G401.6 (cell line): ENCODE data around the gene ZNF775.

Experiments used
- FAIRE-seq: peaks from 2 replicates; lab custom pipeline; 2012; peaks lifted over from hg19 to GRCh38; lab: Jason Lieb, UNC

The ZNF775 gene

DNA sequence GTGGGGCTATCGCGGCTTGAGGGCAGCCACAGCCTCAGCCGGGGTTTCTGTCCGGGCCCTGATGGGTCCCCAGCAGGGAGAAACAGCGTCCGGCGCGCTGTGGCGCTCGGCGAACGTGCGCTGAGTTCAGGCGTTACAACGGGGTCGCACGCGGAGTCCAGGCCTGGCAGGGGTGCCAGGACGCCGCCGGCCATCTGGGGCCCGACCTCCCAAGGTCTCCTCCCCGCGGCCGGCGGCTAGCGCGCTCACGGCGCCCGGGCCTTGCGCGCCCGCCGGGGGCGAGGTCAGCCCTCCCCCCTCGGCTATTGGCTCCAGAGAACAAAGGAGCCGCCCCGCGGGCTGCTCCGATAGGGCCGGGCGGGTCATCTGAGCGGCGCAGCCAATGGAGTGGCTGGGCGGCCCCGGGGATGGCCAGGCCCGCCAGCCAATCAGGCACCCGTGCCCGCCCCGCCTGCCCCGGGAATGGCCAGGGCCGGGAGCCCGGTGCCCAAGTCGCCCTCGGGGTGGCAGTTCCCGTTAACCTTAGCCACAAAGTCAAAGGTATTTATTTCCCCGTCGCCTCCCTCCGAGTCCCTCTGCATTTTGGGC, at the start of gene ZNF775:
Gene ZNF775 (plus strand): TSS at position 478 of the 588 bp plus-strand sequence. CDS start 9,141 bp downstream, outside the sequence.
- no peak for FAIRE-seq

- no peak for FAIRE-seq
These were observed 49.6 kb upstream of the ZNF775 start for GRCh38 chr7:150329331-150330120.

- no peak for FAIRE-seq
These were observed 48.8 kb upstream of the ZNF775 start for GRCh38 chr7:150330211-150330885.

DNA sequence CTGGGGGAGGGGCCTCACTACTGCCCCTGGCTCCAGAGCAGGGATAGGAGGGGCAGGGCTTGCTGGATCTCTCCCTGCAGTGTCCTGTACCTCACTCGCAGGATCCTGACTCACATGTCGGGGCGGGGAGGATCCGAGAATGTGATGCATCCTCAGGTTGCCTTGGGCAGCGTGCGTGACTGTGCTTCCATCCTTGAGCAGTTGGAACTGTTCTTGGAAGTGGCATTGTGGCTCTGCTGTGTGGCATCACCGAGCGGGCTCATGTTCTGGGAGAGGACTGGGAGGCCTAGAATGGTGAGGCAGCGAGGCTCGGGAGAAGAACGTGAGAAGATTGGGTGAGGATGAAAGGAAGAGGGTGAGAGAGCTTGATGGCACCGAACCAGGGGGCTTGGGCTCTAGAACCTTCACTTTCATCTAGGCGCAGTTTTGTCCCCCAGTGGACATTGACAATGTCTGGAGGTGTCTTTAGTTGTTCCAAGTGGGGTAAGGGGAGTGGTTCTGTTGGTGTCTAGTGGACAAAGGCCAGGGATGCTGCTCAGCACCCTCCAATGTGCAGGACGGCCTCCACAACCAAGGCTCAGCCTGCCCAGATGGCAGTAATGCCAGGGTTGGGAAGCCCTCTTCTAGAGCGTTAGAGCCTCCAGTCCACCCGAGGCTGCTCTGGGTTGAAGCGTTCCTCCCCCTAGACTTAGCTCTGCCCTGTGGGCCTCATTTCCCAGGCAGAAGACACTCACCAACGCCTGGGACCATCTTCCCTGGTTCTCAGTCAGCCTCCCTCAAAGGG, 46.1 kb upstream of the ZNF775 start:
- no peak for FAIRE-seq

DNA sequence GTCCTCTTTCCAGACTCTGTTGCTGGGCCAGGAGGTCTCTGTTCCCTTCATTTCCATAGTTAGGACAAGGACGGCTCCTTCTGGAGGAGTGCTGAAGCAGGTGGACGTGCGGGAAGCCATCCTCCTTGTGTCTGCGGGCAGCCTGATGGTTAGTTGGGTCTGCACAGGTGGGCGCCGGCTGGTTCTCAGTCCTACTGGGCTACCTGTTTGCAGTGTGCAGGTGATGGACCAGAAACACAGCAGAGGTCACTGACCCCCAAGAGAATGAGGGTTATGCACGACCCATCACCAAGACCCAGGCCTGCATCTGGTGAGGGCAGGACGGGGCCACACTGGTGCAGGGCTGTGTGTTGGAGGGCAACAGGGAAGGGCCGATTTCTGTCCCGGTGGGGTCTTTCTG, 45.5 kb upstream of the ZNF775 start:
- no peak for FAIRE-seq

DNA sequence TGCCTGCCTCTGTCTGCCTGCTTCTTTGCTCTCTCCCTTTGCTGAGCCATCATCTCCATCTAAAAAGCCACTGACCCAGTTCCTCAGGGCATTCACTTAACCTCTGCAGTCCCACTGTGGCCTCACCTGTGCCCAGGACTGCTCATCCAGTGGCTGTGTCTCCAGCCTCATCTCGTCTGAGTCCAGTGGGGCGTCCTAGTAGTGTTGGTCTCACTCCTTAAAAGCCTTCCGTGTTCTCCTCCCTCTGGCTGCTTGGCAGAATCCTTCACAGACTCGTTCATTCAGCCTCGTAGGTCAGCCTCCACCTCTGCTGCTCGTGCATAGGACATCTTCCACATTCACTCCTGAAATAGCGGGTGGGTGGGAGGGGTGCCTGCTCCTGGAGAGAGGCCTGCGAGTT, 45.0 kb upstream of the ZNF775 start:
- no peak for FAIRE-seq

GRCh38 chr7:150335108-150335773, 43.9 kb upstream of the ZNF775 start:
- no peak for FAIRE-seq

DNA sequence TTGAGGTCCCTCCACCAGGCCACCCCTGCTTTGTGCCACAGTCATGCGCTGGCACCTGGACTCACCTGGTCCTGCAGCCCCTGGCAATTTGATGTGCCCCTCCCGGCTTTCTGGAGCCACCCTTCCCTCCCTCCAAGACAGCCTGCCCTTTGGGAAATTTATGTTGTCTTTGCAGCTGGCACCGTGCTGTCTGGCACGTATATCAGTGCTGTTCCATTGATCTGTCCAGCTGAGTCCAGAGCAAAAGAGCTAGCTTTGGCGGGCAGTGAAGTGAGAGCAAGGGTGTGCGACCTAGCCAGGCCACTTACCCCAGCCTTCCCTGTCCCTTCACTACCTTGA, 43.4 kb upstream of the ZNF775 start:
- no peak for FAIRE-seq

DNA sequence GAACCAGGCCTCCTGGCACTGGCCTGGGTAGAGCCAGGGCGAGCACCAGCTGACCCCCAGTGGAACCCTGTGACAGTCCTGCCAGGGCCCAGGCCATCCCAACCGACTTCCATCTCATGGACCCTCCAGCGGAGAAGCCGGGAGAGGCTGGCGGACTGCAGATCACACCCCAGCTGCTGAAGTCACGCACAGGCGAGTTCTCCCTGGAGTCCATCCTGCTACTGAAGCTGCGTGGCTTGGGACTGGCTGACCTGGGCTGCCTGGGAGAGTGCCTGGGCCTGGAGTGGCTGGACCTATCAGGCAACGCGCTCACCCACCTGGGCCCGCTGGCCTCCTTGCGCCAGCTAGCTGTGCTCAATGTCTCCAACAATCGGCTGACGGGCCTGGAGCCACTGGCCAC, 42.4 kb upstream of the ZNF775 start:
- FAIRE-seq = no peak

- no peak for FAIRE-seq
These were observed 42.0 kb upstream of the ZNF775 start for GRCh38 chr7:150337179-150337578.

DNA sequence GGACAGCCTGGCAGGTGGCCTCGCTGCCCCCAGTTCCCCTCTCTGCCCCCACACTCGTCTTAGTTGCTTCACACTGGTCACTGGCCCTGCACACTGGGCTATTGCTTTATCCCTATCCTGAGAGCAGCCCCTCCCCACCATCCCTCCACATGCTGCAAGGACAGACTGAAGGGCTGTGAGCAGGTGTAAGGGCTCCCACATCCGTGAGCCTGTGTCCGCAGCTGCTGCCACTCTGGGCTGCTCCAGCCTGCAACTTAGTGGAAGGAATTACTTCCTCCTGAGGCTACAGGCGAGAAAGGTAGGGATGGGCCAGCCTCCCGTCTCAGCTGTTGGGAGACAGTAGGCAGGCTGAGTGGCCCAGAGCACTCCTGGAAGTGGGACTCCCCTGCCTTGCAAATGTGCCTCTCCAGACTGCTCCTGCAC, 41.5 kb upstream of the ZNF775 start:
- no peak for FAIRE-seq

DNA sequence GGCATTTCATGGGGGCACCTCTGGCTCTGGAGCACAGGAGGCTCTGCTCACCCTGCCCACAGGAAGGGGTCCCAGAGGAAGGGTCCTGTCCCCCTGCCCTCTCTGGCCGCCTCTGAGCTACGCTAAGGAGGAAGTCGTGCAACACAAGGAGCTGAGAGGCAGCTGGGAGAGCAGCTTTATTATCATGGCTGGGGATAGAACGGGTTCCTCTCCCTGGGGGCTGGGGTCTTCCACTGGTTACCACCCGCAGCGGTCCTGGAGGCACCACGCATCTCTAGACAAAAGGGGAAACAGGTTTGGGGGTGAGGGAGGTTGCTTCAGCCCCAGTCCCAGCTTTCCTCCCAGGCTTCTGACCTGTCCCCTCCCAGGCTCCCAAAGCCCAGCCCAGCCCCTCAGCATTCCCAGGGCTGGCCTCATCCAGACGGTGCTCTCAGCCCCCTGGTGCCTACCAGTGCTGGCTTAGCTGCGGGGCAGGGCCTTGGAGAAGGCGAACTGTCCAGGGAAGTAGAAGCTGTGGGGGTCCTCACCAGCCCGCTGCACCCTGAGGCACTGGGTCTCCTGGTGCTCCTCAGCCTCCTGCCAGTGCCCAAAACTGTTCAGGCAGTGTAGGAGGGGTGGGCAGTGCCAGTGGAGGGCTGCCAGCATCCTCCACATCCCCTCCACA, 40.8 kb upstream of the ZNF775 start:
- FAIRE-seq = no peak

DNA sequence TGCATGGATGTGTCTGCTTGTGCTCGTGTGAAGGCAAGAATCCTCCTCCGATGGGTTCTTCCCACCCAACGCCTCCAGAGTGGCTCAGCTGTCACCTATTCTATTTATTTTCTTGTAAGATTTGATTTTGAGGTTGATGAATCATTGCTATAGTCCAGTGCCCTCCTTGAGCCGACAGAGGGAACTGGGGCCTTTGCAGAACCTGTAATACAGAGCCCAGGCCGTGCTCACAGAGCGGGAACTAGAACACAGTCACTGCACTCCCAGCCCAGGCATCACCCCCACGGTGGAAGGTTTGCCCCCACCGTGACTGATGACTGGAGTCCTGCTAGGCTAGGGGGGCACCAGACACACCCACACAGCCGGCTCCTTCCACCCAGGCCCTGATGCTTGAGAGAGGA, 39.7 kb upstream of the ZNF775 start:
- FAIRE-seq = no peak

DNA sequence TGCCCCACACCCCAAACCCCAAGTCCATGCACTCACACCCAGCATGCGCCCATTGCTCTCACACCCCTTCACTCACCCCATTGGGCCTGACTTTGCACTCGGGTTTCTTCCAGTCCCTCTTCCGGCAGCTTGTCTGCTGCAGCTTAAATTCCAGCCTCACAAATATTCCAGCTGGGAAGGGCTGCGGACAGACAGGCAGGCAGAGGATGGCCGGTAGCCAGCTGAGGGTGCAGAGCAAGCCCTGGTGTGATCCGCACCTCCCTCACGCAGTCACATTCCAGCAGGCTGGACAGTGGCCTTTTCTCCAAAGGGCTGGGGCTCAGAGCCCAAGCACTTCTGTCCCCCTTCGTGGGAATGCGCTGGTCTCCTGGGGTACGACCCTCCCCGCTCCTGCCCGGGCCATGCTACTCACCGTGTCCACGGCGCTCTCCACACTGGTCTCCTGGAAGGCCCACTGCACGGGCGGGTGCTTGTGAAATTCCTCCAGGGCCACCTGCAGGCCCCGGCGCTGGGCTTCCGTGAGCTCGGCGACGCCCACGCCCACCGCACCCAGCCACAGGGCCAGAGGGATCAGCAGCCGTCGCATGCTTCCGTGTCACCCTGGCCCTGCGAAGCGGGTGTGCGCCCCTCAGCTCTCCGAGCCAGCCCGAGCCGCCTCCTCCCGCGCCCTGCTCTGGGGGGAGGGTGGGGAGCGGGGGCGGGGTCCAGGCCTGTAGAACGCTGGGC, 38.9 kb upstream of the ZNF775 start:
- FAIRE-seq = no peak

- no peak for FAIRE-seq
These were observed 38.3 kb upstream of the ZNF775 start for GRCh38 chr7:150340875-150341262.

DNA sequence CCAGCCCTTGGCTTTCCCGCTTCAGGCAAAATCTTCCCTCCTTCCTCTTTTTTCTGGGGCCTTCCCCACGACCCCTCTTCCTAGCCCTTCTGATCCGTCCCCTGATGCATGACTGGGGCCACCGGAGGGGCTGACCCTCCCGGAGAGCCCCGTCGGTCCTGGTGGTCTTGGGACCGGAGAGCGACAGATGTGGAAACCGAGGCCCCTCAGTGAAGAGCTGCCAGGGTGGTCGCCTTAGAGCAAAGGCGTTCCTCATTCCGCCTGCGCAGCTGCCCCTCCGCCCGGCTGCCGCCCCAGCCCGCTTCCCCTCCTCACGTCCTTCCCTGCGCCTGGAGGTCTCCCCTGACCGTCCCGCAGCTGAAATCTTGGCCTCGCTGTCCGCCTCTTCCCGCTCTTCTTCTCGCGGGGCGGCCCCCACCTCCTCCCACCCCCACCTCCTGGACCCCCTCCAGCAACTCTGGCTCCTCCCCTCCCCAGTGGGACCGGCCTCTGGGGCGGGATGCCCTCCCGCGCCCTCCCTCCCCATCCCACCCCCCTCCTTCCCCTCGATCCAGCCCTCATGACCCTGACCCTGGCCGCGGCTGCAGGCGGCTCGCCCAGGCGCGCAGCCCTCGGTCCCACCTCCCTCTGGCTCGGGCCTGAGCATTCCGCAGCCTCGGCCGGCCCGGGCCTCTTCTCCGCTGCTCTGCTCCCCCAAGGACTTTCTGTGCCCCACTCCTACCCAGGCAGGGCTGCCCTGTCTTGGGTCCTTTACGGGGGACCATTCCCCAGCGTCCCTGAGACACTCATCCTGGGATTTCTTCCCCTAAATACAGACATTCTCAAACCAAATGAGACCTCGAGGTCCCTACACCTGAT, 37.6 kb upstream of the ZNF775 start, which contains the start of gene RARRES2:
Gene RARRES2 (minus strand): TSS at position 367 of the 858 bp plus-strand sequence. CDS start 1,020 bp downstream, outside the sequence.
- no peak for FAIRE-seq

- no peak for FAIRE-seq
These were observed 37.1 kb upstream of the ZNF775 start for GRCh38 chr7:150342121-150342408.

DNA sequence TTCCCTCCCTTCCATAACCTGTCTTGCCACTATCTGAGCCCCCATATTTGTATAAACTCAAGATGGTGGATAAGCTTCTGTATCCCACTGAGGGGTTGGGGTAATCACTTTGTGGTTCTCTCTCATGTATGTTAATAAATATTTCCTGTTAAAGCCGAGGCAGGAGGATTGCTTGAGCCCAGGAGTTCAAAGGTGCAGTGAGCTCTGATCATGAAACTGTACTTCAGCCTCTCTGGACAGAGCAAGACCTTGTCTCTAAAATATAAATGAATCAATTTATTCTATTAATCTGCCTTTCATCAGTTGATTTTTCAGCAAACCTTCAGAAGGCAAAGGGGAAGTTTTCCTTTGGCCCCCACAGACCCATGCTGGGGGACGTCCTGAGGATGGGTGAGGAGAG, 35.9 kb upstream of the ZNF775 start:
- FAIRE-seq = no peak

DNA sequence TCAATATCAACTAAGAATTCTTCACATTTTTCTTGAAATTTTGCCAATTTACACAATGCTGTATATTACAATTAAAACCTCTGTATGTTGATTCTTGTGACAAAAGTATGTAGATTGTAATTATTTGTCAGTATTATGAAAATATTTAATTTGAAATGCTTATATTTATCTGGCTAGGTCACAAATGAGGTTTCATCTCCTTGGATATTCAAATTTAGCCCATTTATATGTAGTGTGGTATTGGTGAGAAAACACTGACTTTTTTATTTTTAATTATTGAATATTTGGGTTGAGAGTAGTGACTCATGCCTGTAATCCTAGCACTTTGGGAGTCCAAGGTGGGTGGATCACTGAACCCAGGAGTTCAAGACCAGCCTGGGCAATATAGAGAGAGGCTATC, 34.8 kb upstream of the ZNF775 start:
- FAIRE-seq = peak; percentile 56

DNA sequence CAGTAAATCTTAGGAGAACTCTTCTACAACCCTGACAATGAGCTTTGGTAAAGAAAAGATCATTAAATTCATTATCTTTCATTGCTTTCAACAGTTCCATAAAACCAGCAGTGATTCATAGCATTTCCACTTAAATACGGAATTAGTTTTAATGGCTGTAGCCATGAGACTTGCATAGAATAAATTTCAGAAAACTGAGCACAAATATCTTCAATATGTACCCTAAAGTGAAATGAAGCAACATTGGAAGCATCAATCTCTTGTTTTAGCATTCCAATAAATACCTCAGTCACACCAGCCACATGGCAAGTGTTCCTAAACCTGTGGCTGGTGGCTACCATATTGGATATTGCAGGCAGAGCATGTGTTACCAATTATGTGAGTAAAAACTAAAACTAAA, 34.1 kb upstream of the ZNF775 start:
- no peak for FAIRE-seq
